ENCODE results near the gene TPGS1.

Gene TPGS1

DNA sequence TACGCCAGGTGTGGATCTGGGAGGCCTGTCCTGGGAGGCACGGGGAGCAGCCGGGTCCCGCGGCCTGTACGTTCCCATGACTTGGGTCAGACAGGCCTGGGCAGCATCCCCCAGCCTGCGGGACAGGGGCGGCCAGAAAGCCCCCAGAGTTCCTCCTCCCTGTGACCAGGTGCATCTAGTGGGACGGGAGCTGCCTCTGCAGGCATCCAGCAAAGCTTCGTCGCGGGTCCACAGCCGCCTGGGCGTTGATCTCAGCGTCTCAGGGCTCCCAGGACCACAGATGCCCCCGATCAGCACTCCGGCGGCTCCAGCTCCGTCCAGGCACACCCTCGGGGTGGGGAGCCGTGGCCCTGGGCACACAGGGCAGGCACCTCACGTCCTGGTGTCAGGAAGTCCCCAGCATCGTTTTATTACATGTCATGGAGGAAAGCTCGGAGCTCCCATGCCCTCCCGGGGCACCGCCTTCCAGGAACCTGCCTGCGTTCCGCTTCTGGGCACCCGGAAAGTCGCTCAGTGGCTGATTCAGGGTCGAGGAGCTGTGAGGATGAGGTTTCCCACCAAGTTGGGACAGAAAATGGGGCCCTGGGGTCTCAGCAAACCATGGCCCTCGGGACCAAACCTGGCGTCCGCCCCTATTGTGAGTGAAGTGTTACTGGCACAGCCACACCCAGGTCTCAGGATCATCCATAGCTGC, 35.0 kb downstream of the TPGS1 start:
- TF ChIP-seq, protein P1, sequence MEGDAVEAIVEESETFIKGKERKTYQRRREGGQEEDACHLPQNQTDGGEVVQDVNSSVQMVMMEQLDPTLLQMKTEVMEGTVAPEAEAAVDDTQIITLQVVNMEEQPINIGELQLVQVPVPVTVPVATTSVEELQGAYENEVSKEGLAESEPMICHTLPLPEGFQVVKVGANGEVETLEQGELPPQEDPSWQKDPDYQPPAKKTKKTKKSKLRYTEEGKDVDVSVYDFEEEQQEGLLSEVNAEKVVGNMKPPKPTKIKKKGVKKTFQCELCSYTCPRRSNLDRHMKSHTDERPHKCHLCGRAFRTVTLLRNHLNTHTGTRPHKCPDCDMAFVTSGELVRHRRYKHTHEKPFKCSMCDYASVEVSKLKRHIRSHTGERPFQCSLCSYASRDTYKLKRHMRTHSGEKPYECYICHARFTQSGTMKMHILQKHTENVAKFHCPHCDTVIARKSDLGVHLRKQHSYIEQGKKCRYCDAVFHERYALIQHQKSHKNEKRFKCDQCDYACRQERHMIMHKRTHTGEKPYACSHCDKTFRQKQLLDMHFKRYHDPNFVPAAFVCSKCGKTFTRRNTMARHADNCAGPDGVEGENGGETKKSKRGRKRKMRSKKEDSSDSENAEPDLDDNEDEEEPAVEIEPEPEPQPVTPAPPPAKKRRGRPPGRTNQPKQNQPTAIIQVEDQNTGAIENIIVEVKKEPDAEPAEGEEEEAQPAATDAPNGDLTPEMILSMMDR (IDR thresholded peaks at IDR 0.05; ENCODE audit: borderline replicate concordance, control extremely low read depth, extremely low read depth, insufficient read depth, missing control alignments): no peak
- no peak for DNase-seq (ENCODE audit: low spot score)
- in situ Hi-C loops (cut with MboI; ENCODE audit: low sequenced_read_pairs, unreplicated experiment): no loop called here

DNA sequence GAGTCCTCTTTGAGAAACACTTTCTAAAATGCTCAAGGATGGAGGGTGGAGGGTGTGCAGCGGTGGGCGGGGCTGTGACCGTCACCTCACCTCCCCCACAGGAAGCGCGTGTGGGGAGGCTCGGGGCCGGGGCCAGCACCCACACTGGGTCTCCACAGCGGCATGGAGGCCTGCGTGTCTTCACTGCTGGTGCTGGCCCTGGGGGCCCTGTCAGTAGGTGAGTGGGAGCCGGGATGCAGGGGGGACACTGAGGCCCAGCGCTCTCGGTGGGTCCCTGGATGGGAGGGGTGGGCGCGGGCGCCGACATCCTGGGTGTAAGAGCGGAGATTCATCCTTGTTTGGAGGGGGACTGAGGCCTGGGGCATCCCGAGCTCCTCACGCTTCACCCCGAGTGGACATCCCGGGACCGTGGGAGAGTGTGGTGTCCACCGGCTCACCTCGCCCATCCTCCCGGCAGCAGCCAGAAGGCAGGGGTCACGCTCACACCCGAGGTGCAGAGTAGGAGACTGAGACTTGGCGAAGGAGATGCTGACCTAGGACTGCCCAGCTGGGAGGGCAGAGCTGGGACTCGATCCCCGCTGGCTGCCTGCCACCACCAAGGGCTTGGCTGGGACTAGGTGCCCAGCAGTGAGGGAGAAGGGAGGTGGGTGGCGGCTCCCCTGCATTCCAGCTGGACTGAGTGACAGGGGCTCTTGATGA, 36.8 kb downstream of the TPGS1 start, which contains the start of gene GZMM:
GZMM (plus strand) TSS at position 144 of the 699 bp plus-strand sequence; CDS start at position 163, 19 bp downstream.
- DNase-seq (ENCODE audit: low spot score): peak; percentile 47
- in situ Hi-C loops (cut with MboI; ENCODE audit: low sequenced_read_pairs, unreplicated experiment): no loop called here
- TF ChIP-seq, protein P1 (IDR thresholded peaks at IDR 0.05; ENCODE audit: borderline replicate concordance, control extremely low read depth, extremely low read depth, insufficient read depth, missing control alignments): no peak

DNA sequence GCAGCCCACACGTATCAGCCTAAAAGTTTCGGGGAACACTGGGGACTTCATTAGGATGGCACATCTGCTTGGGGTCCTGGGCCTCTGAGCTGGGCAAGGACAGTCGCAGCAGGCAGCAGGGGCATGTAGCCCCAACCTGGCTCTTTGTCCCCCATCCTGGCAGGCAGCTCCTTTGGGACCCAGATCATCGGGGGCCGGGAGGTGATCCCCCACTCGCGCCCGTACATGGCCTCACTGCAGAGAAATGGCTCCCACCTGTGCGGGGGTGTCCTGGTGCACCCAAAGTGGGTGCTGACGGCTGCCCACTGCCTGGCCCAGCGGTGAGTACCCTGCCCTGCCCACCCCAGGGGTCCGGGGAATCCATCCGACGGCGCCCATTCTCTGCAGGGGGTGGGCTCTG, 39.8 kb downstream of the TPGS1 start:
- no peak for DNase-seq (ENCODE audit: low spot score)
- in situ Hi-C loops (cut with MboI; ENCODE audit: low sequenced_read_pairs, unreplicated experiment): no loop called here
- TF ChIP-seq, protein P1 (IDR thresholded peaks at IDR 0.05; ENCODE audit: borderline replicate concordance, control extremely low read depth, extremely low read depth, insufficient read depth, missing control alignments): no peak

DNA sequence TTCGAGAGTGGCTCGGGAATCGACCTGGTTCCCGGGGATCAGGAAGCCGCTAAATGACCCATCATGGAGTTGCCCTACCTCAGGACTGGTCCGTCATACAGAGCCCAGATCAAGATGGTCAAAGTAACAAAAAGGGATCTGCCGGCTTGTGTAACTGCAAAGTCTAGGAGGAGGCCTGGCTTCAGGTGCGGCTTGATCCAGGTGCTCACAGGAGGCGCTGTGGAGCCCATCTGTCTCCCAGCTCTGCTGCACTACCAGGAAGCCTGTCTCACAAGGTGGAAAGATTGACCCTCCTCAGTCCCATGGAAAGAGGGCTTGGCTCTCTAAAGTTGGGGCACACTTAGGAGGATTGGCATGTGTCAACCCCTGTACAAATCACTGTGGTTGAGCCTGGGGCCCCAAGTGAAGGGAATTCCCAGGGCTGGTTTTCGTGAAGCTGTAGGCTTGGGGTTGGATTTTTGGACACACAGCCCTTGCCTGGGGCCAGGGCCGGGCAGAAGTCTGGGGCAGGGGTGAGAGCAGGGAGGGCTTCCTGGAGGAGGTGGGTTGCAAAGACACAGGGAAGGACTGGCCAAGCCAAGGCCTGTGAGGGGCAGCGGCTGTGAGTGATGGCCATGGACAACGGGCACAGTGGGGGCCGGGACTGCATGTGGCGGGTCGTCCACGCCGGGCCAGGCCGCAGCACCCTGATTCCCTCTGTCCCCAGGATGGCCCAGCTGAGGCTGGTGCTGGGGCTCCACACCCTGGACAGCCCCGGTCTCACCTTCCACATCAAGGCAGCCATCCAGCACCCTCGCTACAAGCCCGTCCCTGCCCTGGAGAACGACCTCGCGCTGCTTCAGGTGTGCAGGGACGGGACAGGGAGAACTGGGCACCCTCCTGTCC, 40.8 kb downstream of the TPGS1 start:
- TF ChIP-seq, protein P1 (IDR thresholded peaks at IDR 0.05; ENCODE audit: borderline replicate concordance, control extremely low read depth, extremely low read depth, insufficient read depth, missing control alignments): no peak
- no peak for DNase-seq (ENCODE audit: low spot score)
- in situ Hi-C loops (cut with MboI; ENCODE audit: low sequenced_read_pairs, unreplicated experiment): no loop called here

DNA sequence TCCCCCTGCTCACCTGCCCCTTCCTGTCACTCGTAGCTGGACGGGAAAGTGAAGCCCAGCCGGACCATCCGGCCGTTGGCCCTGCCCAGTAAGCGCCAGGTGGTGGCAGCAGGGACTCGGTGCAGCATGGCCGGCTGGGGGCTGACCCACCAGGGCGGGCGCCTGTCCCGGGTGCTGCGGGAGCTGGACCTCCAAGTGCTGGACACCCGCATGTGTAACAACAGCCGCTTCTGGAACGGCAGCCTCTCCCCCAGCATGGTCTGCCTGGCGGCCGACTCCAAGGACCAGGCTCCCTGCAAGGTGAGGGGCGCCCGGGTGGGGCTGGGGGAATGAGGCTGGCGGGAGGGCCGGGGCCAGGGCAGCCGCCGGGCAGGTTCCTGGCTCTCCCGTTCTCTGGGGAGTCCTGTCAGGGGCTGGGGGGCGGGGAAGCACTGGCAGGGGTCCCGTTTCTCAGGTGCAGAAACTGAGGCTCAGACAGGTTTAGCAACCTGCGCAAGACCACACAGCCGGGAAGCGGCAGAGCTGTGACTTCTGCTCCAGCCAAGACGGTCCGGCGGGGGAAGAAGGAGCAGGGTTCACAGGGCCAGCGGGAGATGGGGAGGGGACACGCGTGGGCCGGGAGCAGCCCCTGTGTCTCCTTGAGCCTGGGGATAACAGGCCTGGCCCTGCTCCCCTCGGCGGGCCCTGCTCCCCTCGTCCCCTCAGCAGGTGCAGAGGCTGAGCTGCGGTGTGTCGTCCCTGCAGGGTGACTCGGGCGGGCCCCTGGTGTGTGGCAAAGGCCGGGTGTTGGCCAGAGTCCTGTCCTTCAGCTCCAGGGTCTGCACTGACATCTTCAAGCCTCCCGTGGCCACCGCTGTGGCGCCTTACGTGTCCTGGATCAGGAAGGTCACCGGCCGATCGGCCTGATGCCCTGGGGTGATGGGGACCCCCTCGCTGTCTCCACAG, 41.9 kb downstream of the TPGS1 start:
- in situ Hi-C loops (cut with MboI; ENCODE audit: low sequenced_read_pairs, unreplicated experiment): no loop called here
- DNase-seq (ENCODE audit: low spot score): no peak
- TF ChIP-seq, protein P1 (IDR thresholded peaks at IDR 0.05; ENCODE audit: borderline replicate concordance, control extremely low read depth, extremely low read depth, insufficient read depth, missing control alignments): no peak
